Measurements from ENCODE around the gene PKNOX1. TPM values are rescaled to one million over a fixed set of nuclear protein-coding genes. Genes with fewer than 3 reads are reported as not detected.

PKNOX1 gene
- total RNA-seq, 1 experiment from 2014 or later = 12.7 TPM

DNA sequence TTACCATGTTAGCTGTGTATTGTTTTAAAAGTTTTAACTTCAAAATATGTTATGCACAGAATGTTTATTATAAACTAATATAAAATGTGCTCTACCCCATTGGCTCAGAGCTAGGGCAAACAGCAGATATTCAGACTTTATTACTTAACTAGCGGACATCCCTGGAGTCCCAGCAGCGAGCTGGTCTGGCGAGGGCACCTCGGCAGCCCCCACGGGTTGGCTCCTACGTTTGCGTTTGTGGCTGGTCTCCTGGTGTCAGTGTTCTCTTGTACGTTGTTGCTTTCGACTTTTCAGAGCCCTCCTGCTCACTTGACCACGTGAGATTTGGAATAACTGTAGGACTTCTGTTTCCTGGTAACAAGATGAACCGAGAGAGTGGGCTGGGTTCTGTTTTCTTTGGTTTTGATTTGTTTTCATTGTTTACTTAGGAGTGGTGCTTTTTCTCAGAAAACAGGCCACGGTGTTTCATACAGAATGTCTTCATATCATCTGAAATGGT, 56.8 kb downstream of the PKNOX1 start:
- H3K36me3 ChIP-seq (ENCODE audit: control insufficient read depth in 1 of 2, insufficient read depth in 2 of 2, low read length in 2 of 2) = no peaks in the 10 kb centered on the region
- no peaks in the 10 kb centered on the region for H3K79me2 ChIP-seq (ENCODE audit: insufficient read depth, low read length)
- intact Hi-C loops (cut with micrococcal nuclease) = no loop called here
- CTCF ChIA-PET = no interaction called here
- RAD21 ChIA-PET (ENCODE audit: low non-redundant PET in 1 of 2, low total read pairs in 2 of 2, uncharacterized antibody in 2 of 2, unreplicated experiment in 2 of 2) = no interaction called here
- no peak overlapping the region for H3K9ac ChIP-seq (ENCODE audit: low read length)
- H3K9me3 ChIP-seq (ENCODE audit: control insufficient read depth in 1 of 2, insufficient read depth in 1 of 2, low read depth in 1 of 2, low read length in 2 of 2) = no peaks in the 10 kb centered on the region
- no TSS peak for BruUV-seq (replicated peaks)
- POLR2A ChIA-PET = no interaction called here
- no peaks in the 10 kb centered on the region for H3K9me2 ChIP-seq (ENCODE audit: insufficient read depth)
- no peak overlapping the region for H3K4me2 ChIP-seq (ENCODE audit: low read length)
- DNase-seq (ENCODE audit: low read depth, low spot score) (no peak), ATAC-seq (no peak)
- no peaks in the 10 kb centered on the region for H4K20me1 ChIP-seq (ENCODE audit: insufficient read depth)
- TF ChIP-seq ZNF274 (IDR thresholded peaks at IDR 0.05; ENCODE audit: low read depth, low read length) = no peak
- TF ChIP-seq POLR2A (IDR thresholded peaks at IDR 0.05; ENCODE audit: borderline replicate concordance, extremely low read depth, insufficient read depth, insufficient read length) = no peak
- TF ChIP-seq EGR1 (IDR thresholded peaks at IDR 0.05; ENCODE audit: low read depth) = no peak
- TF ChIP-seq CBX3 (IDR thresholded peaks at IDR 0.05; ENCODE audit: low read depth) = no peak
- TF ChIP-seq EZH2 (IDR thresholded peaks at IDR 0.05) = no peak
- no peak for TF ChIP-seq SP1 (IDR thresholded peaks at IDR 0.05; ENCODE audit: low read depth)
- TF ChIP-seq, protein P1, sequence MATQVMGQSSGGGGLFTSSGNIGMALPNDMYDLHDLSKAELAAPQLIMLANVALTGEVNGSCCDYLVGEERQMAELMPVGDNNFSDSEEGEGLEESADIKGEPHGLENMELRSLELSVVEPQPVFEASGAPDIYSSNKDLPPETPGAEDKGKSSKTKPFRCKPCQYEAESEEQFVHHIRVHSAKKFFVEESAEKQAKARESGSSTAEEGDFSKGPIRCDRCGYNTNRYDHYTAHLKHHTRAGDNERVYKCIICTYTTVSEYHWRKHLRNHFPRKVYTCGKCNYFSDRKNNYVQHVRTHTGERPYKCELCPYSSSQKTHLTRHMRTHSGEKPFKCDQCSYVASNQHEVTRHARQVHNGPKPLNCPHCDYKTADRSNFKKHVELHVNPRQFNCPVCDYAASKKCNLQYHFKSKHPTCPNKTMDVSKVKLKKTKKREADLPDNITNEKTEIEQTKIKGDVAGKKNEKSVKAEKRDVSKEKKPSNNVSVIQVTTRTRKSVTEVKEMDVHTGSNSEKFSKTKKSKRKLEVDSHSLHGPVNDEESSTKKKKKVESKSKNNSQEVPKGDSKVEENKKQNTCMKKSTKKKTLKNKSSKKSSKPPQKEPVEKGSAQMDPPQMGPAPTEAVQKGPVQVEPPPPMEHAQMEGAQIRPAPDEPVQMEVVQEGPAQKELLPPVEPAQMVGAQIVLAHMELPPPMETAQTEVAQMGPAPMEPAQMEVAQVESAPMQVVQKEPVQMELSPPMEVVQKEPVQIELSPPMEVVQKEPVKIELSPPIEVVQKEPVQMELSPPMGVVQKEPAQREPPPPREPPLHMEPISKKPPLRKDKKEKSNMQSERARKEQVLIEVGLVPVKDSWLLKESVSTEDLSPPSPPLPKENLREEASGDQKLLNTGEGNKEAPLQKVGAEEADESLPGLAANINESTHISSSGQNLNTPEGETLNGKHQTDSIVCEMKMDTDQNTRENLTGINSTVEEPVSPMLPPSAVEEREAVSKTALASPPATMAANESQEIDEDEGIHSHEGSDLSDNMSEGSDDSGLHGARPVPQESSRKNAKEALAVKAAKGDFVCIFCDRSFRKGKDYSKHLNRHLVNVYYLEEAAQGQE (IDR thresholded peaks at IDR 0.05; ENCODE audit: low read depth) = no peak
- TF ChIP-seq, protein P2, sequence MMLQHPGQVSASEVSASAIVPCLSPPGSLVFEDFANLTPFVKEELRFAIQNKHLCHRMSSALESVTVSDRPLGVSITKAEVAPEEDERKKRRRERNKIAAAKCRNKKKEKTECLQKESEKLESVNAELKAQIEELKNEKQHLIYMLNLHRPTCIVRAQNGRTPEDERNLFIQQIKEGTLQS (IDR thresholded peaks at IDR 0.05) = no peak
- H3K27me3 ChIP-seq (ENCODE audit: insufficient read depth, low read length) = no peaks in the 10 kb centered on the region
- no peak overlapping the region for H3K27ac ChIP-seq (ENCODE audit: low read depth, low read length)
- H3K4me3 ChIP-seq (replicated peaks in 1 of 2; ENCODE audit: low read depth in 1 of 2, low read length in 2 of 2) = no peak overlapping the region
- no peak overlapping the region for H2AFZ ChIP-seq (ENCODE audit: low read depth, low read length, poor library complexity, severe bottlenecking)
- no peaks in the 10 kb centered on the region for H3K4me1 ChIP-seq (ENCODE audit: control insufficient read depth in 1 of 2, insufficient read depth in 2 of 2, low read length in 2 of 2)

Data from HCT116 (cell line).